ENCODE results near the gene PBX3. TPM values are rescaled to one million over a fixed set of nuclear protein-coding genes. Genes with fewer than 3 reads are reported as not detected.

Gene PBX3
- total RNA-seq, 1 donor from 2014 or later, result 37.6 TPM

DNA sequence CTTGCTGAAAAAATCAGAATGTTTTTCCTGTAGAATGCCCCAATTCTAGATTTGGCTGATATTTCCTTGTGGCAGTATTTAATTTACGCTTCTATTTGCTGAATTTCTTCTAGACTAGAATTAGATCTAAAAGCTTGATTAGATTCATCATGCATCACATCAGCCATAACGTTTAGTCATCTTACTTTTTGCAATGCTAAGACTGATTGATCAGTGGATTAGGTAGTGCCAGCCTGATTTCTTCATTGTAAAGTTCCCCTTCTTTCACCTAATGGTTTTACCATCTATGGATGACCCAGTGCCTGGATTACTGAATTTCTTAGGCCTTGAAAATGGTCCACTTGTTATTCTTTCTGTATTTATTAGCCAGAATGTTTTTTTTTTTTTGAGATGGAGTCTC lies 83.9 kb downstream of the PBX3 start:
- TF ChIP-seq, protein P1, sequence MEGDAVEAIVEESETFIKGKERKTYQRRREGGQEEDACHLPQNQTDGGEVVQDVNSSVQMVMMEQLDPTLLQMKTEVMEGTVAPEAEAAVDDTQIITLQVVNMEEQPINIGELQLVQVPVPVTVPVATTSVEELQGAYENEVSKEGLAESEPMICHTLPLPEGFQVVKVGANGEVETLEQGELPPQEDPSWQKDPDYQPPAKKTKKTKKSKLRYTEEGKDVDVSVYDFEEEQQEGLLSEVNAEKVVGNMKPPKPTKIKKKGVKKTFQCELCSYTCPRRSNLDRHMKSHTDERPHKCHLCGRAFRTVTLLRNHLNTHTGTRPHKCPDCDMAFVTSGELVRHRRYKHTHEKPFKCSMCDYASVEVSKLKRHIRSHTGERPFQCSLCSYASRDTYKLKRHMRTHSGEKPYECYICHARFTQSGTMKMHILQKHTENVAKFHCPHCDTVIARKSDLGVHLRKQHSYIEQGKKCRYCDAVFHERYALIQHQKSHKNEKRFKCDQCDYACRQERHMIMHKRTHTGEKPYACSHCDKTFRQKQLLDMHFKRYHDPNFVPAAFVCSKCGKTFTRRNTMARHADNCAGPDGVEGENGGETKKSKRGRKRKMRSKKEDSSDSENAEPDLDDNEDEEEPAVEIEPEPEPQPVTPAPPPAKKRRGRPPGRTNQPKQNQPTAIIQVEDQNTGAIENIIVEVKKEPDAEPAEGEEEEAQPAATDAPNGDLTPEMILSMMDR (IDR thresholded peaks at IDR 0.05; ENCODE audit: unreplicated experiment), result no peak
- Mint-ChIP-seq H3K4me3 (ENCODE audit: unreplicated experiment) (no peak overlapping the region), H3K36me3 (ENCODE audit: low read depth, unreplicated experiment) (no peaks in the 10 kb centered on the region), H3K9me3 (ENCODE audit: unreplicated experiment) (no peaks in the 10 kb centered on the region), H3K27me3 (ENCODE audit: unreplicated experiment) (peaks cover 1% of the 10 kb centered on the region), H3K4me1 (ENCODE audit: unreplicated experiment) (no peaks in the 10 kb centered on the region), H3K27ac (ENCODE audit: unreplicated experiment) (no peak overlapping the region)
- DNase-seq (ENCODE audit: low spot score), result no peak

- Mint-ChIP-seq H3K9me3 (ENCODE audit: unreplicated experiment) (no peaks in the 10 kb centered on the region), H3K27ac (ENCODE audit: unreplicated experiment) (no peak overlapping the region), H3K4me1 (ENCODE audit: unreplicated experiment) (no peaks in the 10 kb centered on the region), H3K36me3 (ENCODE audit: low read depth, unreplicated experiment) (no peaks in the 10 kb centered on the region), H3K4me3 (ENCODE audit: unreplicated experiment) (no peak overlapping the region), H3K27me3 (ENCODE audit: unreplicated experiment) (peaks cover 1% of the 10 kb centered on the region)
- TF ChIP-seq, protein P1 (IDR thresholded peaks at IDR 0.05; ENCODE audit: unreplicated experiment), result no peak
- no peak for DNase-seq (ENCODE audit: low spot score)
Observed at GRCh38 chr9:125831616-125832015, 84.4 kb downstream of the PBX3 start.

DNA sequence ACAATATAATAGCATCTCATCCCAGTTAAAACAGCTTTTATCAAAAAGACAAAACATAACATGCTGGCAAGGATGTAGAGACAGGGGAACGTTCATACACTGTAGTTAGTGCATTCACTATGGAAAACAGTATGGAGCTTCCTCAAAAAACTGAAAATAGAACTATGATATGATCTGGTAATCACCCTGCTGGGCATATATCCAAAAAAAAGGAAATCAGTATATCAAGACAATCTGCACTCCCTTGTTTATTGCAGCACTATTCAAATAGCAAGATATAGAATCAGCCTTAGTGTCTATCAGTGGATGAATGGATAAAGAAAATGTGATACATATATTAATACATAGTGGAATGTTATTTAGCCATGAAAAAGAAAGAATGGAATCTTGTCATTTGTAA lies 88.5 kb downstream of the PBX3 start:
- no peaks in the 10 kb centered on the region for H3K9me3 Mint-ChIP-seq (ENCODE audit: unreplicated experiment)
- peaks cover 1% of the 10 kb centered on the region for H3K27me3 Mint-ChIP-seq (ENCODE audit: unreplicated experiment)
- no peak overlapping the region for H3K27ac Mint-ChIP-seq (ENCODE audit: unreplicated experiment)
- TF ChIP-seq, protein P1 (IDR thresholded peaks at IDR 0.05; ENCODE audit: unreplicated experiment), result no peak
- no peak for DNase-seq (ENCODE audit: low spot score)
- H3K4me3 Mint-ChIP-seq (ENCODE audit: unreplicated experiment), result no peak overlapping the region
- H3K36me3 Mint-ChIP-seq (ENCODE audit: low read depth, unreplicated experiment), result no peaks in the 10 kb centered on the region
- no peaks in the 10 kb centered on the region for H3K4me1 Mint-ChIP-seq (ENCODE audit: unreplicated experiment)

- peaks cover 6% of the 10 kb centered on the region for H3K4me1 Mint-ChIP-seq (ENCODE audit: unreplicated experiment)
- H3K36me3 Mint-ChIP-seq (ENCODE audit: low read depth, unreplicated experiment), result no peaks in the 10 kb centered on the region
- H3K4me3 Mint-ChIP-seq (ENCODE audit: unreplicated experiment), result no peak overlapping the region
- no peak overlapping the region for H3K27ac Mint-ChIP-seq (ENCODE audit: unreplicated experiment)
- DNase-seq (ENCODE audit: low spot score), result no peak
- no peaks in the 10 kb centered on the region for H3K27me3 Mint-ChIP-seq (ENCODE audit: unreplicated experiment)
- no peaks in the 10 kb centered on the region for H3K9me3 Mint-ChIP-seq (ENCODE audit: unreplicated experiment)
- TF ChIP-seq, protein P1 (IDR thresholded peaks at IDR 0.05; ENCODE audit: unreplicated experiment), result no peak
Observed at GRCh38 chr9:125839317-125839716, 92.1 kb downstream of the PBX3 start.

DNA sequence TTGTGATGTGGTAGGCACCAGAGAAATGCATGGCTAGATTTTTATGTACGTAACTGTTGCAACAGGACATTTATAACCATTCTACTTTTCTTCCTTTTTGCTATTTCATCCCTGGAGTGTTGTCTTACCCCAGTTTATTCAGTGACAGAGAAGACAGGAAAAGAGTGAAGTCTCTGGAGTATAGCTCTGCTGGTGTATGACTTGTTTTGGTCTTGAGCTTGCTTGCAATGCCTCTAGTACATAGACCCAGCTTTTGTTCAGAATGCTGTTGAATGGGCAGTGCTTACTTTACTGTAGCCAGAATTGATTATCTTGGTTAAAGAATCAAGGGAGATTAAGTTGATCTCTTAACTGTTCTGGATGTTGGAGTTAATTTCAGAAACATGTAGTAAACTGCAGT lies 94.3 kb downstream of the PBX3 start:
- Mint-ChIP-seq H3K27ac (ENCODE audit: unreplicated experiment) (peak overlapping the region; percentile 72), H3K9me3 (ENCODE audit: unreplicated experiment) (no peaks in the 10 kb centered on the region), H3K27me3 (ENCODE audit: unreplicated experiment) (no peaks in the 10 kb centered on the region), H3K4me3 (ENCODE audit: unreplicated experiment) (no peak overlapping the region), H3K36me3 (ENCODE audit: low read depth, unreplicated experiment) (no peaks in the 10 kb centered on the region), H3K4me1 (ENCODE audit: unreplicated experiment) (peaks cover 6% of the 10 kb centered on the region)
- TF ChIP-seq, protein P1 (IDR thresholded peaks at IDR 0.05; ENCODE audit: unreplicated experiment), result no peak
- DNase-seq (ENCODE audit: low spot score), result no peak

All from endothelial cell (in vitro differentiated cells).